ENCODE data around the gene PEMT. TPM values are rescaled to one million over a fixed set of nuclear protein-coding genes. Genes with fewer than 3 reads are reported as not detected.
"Not testable (repeated sequence)": the region's sequence is repeated elsewhere in the genome, so short reads cannot be mapped to it uniquely, and the experiment has no call there.

PEMT gene
- total and polyA plus RNA-seq, 10 donors, result 8.9 to 21.3 (median 14.8) TPM

GRCh38 chr17:17635126-17635525 is 43.6 kb upstream of the PEMT start:
- no peak for DNase-seq
- Histone ChIP-seq H3K27ac (no peak overlapping the region), H3K9me3 (peaks cover 0 to 9% (median 0%) of the 10 kb centered on the region in 8 donors), H3K27me3 (replicated peaks in 1 of 7) (no peaks in the 10 kb centered on the region), H3K36me3 (no peaks in the 10 kb centered on the region), H3K4me1 (peaks cover 0 to 15% (median 0%) of the 10 kb centered on the region in 6 donors), H3K4me3 (no peak overlapping the region)
- 88 to 98% (median 94%) methylated on average over 5 of the region's 5 CpGs for WGBS, 5 donors
- no peak for TF ChIP-seq POLR2AphosphoS5 (IDR thresholded peaks at IDR 0.05)
- TF ChIP-seq CTCF (IDR thresholded peaks at IDR 0.05 in 8 of 11, conservative IDR thresholded peaks at IDR 0.05 in 3 of 11), result no peak
- intact Hi-C loops (cut with DNase I; ENCODE audit: low total_unique reads), result no loop called here

GRCh38 chr17:17633310-17633709 is 41.8 kb upstream of the PEMT start:
- H3K27me3 ChIP-seq (replicated peaks in 1 of 7), result no peaks in the 10 kb centered on the region
- H3K36me3 ChIP-seq, result no peaks in the 10 kb centered on the region
- intact Hi-C loops (cut with DNase I; ENCODE audit: low total_unique reads), result no loop called here
- DNase-seq, result no peak
- H3K27ac ChIP-seq, result no peak overlapping the region
- 90 to 95% (median 91%) methylated on average over 6 of the region's 6 CpGs for WGBS, 5 donors
- H3K4me1 ChIP-seq, result peaks cover 0 to 16% (median 4%) of the 10 kb centered on the region in 6 donors
- no peak overlapping the region for H3K4me3 ChIP-seq
- TF ChIP-seq CTCF (IDR thresholded peaks at IDR 0.05 in 8 of 11, conservative IDR thresholded peaks at IDR 0.05 in 3 of 11) (no peak), POLR2AphosphoS5 (IDR thresholded peaks at IDR 0.05) (no peak), POLR2A (IDR thresholded peaks at IDR 0.05) (no peak)
- peaks cover 0 to 9% (median 0%) of the 10 kb centered on the region in 8 donors for H3K9me3 ChIP-seq

GRCh38 chr17:17632690-17633089 is 41.2 kb upstream of the PEMT start:
- H3K27ac ChIP-seq; intact Hi-C loops (cut with DNase I; ENCODE audit: low total_unique reads); H3K4me3 ChIP-seq; DNase-seq; H3K9me3 ChIP-seq; H3K36me3 ChIP-seq; H3K27me3 ChIP-seq (replicated peaks in 1 of 7): not testable (repeated sequence)
- 79 to 85% (median 84%) methylated on average over 5 of the region's 5 CpGs for WGBS, 5 donors
- peaks cover 0 to 19% (median 4%) of the 10 kb centered on the region in 6 donors for H3K4me1 ChIP-seq

GRCh38 chr17:17628388-17629008 is 37.0 kb upstream of the PEMT start:
- TF ChIP-seq POLR2AphosphoS5 (IDR thresholded peaks at IDR 0.05) (peak in 2 of 3 donors; percentile 40 to 51), CTCF (IDR thresholded peaks at IDR 0.05 in 8 of 11, conservative IDR thresholded peaks at IDR 0.05 in 3 of 11) (no peak), POLR2A (IDR thresholded peaks at IDR 0.05) (no peak)

More at GRCh38 chr17:17628388-17629008, 37.0 kb upstream of the PEMT start:
- intact Hi-C loops (cut with DNase I; ENCODE audit: low total_unique reads), result no loop called here
- 48 to 54% (median 50%) methylated on average over 17 of the region's 17 CpGs for WGBS, 5 donors
- Histone ChIP-seq H3K9me3 (peaks cover 0 to 7% (median 0%) of the 10 kb centered on the region in 8 donors), H3K4me1 (peaks cover 0 to 12% (median 4%) of the 10 kb centered on the region in 6 donors), H3K27ac (peak overlapping the region; percentile 27 to 71 (median 60)), H3K27me3 (replicated peaks in 1 of 7) (no peaks in the 10 kb centered on the region), H3K36me3 (no peaks in the 10 kb centered on the region), H3K4me3 (peak overlapping the region in 6 of 8 donors; percentile 15 to 56 (median 22))
- DNase-seq, result peak; percentile 84
